GM19099 (cell line): ENCODE results near the gene IPMK.

Source experiments
- POLR2A ChIP-seq: IDR thresholded peaks from 3 replicates; pipeline ENCODE4 v1.6.1; 2011; ENCODE audit warnings: low read depth; ENCODE audit not compliant: insufficient read length; ENCODE audit errors: extremely low read depth

IPMK gene

DNA sequence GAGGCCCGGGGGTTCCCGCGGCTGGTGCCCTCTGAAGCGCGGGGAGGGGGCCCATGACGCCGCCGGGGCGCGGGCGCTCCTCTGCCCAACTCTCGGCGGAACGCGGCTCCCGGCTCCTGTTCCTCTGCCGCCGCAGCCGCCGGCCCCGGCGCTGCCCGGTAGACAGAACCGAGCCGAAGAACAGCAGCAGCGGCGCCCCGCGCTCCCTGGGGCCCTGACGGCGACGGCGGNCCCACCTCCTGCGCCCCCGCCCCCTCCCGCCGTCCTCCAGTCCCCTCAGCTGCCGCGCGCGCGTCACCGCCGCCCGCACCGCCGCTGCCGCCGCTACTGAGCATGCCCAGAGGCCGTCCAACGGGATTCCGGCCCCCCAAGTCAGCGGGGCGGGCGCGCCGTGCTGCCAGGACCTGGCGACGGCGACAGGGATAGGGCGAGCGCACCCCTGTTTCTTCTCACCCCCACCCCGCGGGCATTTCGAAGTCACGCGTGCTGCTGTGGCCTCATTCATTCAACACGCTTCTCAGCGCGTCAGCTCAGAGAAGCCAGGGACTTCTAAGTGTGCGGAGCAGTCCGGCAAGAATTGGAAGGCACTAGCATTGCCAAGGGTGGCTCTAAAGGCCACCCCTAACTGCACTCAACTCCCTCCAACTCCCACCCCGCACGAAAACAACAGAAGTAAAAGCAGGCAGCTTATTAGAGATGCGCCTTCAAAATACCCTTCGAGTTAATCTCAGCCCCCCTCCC, at the start of gene IPMK:
Gene IPMK, minus strand, starts transcription at position 182 of the 741 bp plus-strand sequence. CDS start 283 bp downstream, outside the sequence.
- peak; percentile 66 for TF ChIP-seq POLR2A

DNA sequence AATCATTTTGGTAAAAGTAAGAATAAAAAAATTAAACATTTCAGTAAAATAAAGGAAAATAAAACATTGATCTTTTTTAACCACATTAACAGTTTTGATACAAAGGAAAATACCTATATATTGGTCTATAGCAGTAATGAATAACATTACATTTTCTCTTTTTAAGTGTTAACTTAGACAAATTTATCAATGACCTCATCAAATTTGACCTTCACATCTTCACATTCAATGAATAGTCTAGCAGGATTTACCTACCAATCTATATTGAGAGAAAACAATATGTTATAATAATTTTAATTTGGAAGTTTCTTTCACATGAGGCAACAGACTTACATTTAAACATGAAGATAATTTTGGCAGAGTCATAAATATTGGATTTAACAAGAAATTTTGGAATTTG, 49.2 kb upstream of the IPMK start:
- TF ChIP-seq POLR2A, result no peak

DNA sequence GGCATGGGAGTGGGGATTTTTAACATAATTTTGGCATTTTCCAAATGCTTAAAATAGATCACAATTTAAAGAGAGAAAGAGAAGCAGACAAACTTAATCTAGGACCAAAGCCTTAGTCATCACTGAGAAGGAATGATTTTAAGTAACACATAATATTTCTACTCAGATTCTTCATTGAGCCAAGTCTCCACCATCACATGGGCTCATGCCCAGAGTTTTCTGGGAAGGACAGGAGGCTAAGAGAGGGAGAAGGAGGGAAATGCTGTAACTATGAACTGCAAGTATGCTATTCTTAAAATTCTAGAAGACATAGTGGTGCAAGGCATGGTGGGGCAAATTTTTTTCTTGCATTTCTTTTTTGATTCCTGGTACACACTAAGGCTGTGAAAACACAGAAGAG, 43.3 kb upstream of the IPMK start:
- TF ChIP-seq POLR2A, result no peak

DNA sequence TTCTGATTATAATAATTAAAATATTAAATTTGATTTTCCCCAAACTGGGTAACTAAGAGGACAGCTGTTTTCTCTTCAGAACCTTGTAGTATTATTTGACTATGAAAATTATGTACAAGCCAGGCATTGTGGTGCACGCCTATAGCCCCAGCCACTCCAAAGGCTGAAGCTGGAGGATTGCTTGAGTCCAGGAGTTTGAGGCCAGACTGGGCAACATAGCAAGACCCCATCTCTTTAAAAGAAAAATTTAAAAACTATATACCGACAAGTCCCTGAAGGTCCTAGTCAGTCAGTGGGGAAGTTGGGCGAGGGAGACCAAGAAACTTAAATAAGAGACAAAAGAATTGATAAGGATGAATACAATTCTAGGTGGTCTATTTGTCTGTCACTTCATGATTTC, 40.0 kb upstream of the IPMK start:
- TF ChIP-seq POLR2A, result no peak

DNA sequence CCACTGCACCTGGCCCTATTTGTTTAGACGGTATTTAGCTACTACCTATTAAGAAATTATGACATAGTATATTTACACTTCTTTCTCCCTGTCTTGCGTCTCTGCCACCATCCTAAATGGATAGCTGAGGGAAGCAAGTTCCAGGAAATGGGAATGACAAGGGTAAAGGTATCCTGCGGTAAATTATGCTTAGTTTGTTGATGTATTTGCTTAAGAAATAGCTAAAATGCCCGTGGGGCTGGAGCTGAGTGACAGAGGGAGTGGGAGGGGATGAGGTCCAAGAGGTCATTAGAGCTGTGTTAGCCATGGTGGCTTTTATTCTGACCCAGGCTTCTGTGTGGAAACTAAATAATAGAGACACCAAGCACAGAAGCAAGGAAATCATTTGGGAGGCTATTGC, 38.1 kb upstream of the IPMK start:
- TF ChIP-seq POLR2A, result no peak

DNA sequence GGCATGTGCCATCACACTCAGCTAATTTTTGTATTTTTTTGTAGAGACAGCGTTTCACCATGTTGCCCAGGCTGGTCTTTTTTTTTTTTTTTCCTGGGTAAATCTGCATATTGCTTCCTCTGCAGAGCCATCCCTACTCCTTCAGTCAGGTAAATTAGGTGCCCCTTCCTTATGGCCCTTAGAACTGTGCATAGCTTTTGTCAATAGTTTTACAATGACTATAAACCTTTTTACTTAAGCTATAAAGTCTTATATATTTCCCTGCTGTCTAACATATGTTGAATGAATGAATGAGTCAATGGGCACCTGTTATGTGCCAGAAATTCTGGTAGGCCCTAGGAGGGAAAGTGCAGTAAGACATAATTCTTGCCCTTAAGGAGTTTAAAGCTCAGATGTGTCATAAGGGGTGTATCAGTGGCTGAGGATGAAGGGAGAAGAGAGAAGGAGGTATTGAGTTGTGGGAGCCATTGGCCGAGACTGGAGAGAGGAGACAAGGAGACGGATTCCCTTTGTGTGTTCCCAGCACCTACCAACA, 36.5 kb upstream of the IPMK start:
- no peak for TF ChIP-seq POLR2A

DNA sequence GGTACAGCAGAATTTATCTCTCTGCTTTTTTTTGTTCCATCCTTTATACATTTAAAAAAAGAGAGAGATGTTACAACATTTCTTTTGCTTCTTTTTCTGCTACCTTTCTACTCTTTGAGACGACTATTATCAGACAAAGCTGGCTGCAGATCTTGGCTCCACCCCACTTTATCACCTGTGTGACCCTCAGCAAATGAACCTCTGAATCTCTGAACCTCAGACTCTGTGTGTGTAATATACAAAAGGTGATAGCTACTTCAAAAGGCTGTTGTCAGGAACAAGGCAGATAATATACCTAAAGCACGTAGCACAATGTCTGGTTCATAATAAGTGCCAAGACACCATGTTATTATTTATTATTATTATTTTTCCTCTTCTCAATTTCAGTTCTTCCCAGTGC, 34.6 kb upstream of the IPMK start:
- no peak for TF ChIP-seq POLR2A

DNA sequence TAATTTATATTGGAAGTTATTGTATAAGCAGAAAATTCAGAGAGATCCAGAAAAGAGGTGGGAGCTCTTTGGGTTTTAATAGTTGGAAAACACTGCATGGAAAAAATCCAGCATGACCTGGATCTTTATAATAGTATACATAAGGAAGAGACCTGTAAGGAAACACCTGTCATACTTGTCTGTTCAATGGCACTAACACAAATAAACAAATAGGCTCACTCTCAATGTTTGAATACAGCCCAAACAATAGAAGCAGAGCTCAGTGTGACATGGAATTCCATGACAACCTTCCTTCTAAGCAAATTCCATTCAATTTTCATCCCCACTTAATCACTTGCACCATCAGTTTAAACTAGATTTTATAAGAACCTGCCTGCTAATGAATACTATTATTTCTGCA, 33.0 kb upstream of the IPMK start:
- no peak for TF ChIP-seq POLR2A

DNA sequence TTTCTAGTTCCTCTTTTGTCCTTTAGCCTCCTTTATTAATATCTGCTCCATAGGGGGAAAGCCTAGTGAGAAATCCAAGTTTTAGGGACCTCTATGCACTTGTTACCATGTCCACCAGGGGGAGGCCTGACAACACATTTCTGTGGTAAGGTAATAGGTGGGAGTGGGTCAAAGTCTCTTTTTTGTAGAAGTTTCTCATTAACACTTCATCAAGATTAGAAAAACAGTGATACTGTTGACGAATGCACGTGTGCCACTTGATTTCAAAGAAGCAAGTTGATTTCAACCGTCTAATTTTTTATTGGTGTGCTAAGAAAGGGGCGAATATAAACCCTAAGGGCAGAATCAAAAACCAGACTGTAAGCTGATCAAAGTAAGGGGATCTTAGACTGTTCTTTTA, 31.9 kb upstream of the IPMK start:
- TF ChIP-seq POLR2A, result no peak

DNA sequence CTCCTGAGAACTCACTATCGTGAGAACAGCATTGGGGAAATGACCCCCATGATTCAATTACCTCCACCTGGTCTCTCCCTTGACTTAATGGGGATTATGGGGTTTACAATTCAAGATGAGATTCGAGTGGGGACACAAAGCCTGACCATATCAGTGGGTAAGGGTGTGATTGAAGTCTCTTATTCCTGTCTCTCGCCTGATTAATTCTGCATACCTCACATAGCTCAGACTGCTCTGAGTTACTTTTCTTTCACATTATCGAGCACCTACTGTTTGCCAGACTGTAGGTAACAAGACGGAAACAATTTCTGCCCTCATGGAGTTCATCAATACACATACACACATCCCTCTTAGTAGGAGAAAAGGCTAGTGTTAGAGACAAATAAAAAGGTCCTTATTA, 26.3 kb upstream of the IPMK start:
- no peak for TF ChIP-seq POLR2A

DNA sequence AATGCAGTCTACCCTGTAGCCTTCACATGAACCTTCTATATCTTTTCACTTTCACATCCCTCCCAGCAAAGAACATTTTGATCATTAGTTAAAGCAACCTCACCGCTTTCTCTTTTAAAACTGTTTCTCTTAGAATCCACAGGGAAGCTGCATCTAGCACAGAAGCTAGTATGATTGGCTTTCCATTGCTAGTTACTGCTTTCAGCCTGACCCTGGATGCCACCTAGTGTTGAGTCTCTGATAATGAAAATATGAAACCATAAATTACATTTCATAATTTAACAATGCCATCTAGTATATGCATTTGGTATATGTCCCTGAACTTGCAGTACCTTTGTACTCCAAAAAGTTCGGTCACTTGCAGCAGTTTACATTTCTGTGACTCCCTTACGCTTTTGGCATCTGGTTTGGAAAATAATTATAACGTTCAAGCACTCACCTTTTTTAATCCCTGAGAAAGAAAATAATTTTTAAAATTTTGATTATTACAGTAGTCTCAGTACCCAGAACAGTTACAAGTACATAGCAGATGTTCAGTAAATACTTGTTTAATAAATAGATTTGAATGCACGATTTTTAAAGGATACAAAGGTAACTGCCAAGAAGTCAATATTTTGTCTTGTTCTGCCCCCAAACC, 24.0 kb upstream of the IPMK start:
- no peak for TF ChIP-seq POLR2A

DNA sequence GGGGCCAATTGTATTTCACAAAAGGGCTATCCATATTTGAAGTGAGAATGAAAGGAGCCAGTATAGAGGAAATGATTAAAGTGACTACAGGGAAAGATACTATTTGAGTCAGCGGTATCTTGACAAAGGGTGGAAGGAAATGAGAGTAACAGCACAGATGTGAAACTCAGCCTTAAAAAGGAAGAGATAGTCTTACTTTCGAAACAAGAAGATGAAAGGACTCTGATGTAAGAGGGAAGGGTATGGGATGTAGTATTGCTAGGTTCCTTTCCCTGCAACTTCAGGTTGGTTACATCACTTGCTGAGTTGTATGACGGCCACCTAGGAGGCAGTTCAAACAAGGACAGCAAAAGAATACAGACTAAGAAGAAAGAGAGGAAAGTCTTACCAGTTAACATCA, 14.9 kb upstream of the IPMK start:
- TF ChIP-seq POLR2A, result no peak

DNA sequence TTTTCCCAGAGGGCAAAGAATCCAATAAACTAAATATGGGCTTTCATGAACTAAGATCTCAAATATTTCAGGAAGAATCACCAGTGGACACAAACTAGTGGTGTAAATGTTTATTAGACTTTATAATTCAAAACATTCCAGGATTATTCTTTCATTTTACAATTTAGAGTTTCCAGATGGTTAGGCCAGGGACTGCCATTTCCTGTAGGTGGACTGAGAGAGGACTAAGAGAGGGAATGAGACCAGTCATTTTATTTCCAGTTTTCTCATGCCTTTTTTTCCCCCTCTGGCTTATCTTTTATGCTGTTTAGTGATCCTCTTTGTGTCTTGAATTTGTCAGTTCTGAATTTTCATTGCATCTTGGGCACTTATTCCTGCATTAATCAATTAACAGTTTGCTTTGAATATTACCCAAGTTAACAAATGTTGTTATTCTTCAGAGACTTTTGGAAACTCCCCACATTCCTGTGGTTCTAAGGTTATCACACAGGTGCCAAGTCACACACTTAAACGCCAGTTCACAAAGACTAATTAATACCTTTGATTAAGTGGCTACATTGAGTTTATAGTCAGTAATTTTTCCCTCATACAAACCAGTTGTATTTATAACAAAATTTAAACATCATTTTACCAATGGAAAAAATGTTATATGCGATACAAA, 13.5 kb upstream of the IPMK start:
- TF ChIP-seq POLR2A, result no peak

DNA sequence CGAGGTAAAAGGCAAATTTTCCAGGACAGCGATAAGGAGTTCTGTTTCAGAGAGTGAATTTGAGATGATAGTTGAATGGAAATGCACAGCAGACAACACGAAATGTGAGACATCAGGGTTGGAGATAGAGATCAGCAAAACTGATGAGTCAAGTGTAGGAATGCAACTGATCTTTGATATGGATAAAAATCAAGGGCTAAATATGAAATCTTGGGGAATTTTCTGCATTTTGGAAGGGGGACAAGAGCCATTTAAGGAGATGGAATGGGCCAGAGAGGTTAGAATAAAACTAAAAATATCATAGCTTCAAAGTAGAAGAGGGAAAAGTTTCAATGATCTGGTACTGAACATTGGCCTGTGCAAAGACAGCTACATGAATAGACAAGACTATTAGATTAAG, 12.8 kb upstream of the IPMK start:
- TF ChIP-seq POLR2A, result no peak

DNA sequence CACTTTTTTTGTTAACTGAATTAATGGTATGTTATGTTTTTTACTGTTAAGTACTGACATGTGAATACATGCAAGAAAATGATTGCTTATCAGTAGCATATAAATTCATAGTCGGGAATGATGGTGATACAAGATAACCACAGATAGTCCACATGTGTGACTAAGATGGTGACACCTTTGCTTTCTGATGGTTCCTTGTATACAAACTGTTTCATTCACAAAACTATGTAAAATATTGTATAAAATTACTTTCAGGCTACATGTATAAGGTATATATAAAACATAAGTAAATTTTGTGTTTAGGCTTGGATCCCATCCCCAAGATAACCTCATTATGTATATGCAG, 11.2 kb upstream of the IPMK start:
- no peak for TF ChIP-seq POLR2A

DNA sequence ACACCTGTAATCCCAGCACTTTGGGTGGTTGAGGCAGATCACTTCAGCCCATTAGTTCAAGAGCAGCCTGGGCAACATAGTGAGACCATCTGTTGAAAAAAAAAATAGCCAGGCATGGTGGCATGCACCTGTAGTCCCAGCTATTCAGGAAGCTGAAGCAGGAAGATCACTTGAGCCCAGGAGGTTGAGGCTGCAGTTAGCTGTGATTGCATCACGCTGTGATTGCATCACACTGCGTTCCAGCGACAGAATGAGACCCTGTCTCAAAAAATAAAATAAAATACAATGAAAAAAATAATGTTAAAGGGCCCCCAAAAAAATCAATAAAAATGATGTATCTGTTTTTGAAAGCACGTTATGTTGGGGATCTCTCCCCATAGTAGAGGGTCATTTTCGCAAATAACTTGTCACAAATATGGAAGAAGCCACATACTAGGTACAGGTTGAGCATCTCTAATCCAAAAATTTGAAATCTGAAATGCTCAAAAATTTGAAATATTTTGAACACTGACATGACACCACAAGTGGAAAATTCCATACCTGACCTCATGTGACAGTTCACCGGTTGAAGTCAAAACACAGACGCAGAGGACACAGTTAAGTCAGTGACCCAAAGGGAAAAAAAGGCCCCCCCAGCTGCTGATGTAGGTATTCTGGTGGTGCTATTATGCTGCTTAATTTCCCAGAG, 10.7 kb upstream of the IPMK start:
- TF ChIP-seq POLR2A, result no peak

DNA sequence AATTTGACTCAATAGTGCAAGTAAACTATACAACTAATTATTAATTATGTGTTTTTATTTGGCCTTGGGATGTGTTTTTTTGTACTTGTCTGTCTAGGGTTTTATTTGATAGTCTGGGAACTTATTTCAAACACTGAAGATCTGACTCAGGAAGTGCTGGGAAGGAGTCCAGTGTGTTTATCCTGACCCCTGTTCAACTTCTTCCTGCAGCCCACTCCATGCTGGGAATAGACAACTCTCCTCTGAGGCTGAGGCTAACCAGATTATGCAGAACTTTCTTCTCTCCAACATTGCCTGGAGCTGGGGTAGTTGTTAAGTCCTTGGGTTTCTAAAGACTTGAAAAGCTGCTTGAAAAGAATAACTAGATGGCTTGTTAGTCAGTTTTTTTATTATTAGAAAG, 8.2 kb upstream of the IPMK start:
- no peak for TF ChIP-seq POLR2A
